MCF 10A (cell line): ENCODE measurements around the gene MIER2. TPM values are rescaled to one million over a fixed set of nuclear protein-coding genes. Genes with fewer than 3 reads are reported as not detected.

Experiments
- BruUV-seq: library from RNA; stranded (reverse); fragments of 400-500 nt; replicated peaks from 2 replicates; lab custom pipeline; 2021; lab: Mats Ljungman, UMichigan
- CTCF ChIA-PET: fragments of 300-600 bp; sonication (Branson Sonifier 250); formaldehyde crosslinking; extraction: SDS; loops from one replicate; lab custom pipeline; 2021; ENCODE audit warnings: antibody characterized with exemption, inconsistent platforms; lab: Yijun Ruan, JAX
- POLR2A ChIA-PET: fragments of 300-600, 350-650 bp; sonication (Branson Sonifier 250); formaldehyde crosslinking; extraction: SDS; loops from one replicate; lab custom pipeline; 2020; ENCODE audit warnings: antibody characterized with exemption, inconsistent platforms; lab: Yijun Ruan, JAX
- DNase-seq: peaks from one replicate; pipeline ENCODE4 v3.0.0-alpha.2; 2018; ENCODE audit not compliant: unreplicated experiment
- H3K27ac Mint-ChIP-seq: one replicate; pipeline ENCODE4 v1.8.0; 2022; ENCODE audit warnings: mild to moderate bottlenecking, low read depth, mixed read lengths; ENCODE audit not compliant: unreplicated experiment
- H3K27me3 Mint-ChIP-seq: one replicate; pipeline ENCODE4 v1.8.0; 2022; ENCODE audit warnings: mixed read lengths; ENCODE audit not compliant: insufficient read depth, unreplicated experiment
- H3K36me3 Mint-ChIP-seq: one replicate; pipeline ENCODE4 v1.8.0; 2022; ENCODE audit warnings: mild to moderate bottlenecking, moderate library complexity, mixed read lengths; ENCODE audit not compliant: insufficient read depth, unreplicated experiment
- H3K4me1 Mint-ChIP-seq: one replicate; pipeline ENCODE4 v1.8.0; 2022; ENCODE audit warnings: mixed read lengths; ENCODE audit not compliant: insufficient read depth, unreplicated experiment
- H3K4me3 Mint-ChIP-seq: one replicate; pipeline ENCODE4 v1.8.0; 2022; ENCODE audit warnings: mild to moderate bottlenecking, moderate library complexity, mixed read lengths; ENCODE audit not compliant: unreplicated experiment
- H3K9me3 Mint-ChIP-seq: one replicate; pipeline ENCODE4 v1.8.0; 2022; ENCODE audit warnings: mixed read lengths; ENCODE audit not compliant: unreplicated experiment
- CTCF ChIP-seq: fragments of 200-600 bp; IDR thresholded peaks from one replicate; pipeline ENCODE4 v1.8.0; 2022; ENCODE audit warnings: antibody characterized with exemption, mild to moderate bottlenecking; ENCODE audit not compliant: unreplicated experiment
- intact Hi-C: fragments of 100-400 bp; cut with micrococcal nuclease; formaldehyde crosslinking; loops from 2 replicates; pipeline ENCODE4 v1.14.1; 2022
- total RNA-seq: library from RNA; stranded (reverse); gene quantifications from 2 replicates; pipeline ENCODE4 v1.2.3, GENCODE V29; 2022

Gene MIER2
- total RNA-seq, 1 experiment from 2014 or later: 24.2 TPM

- Mint-ChIP-seq H3K4me3 (no peak overlapping the region), H3K27ac (no peak overlapping the region), H3K9me3 (peaks cover 7% of the 10 kb centered on the region), H3K4me1 (no peaks in the 10 kb centered on the region), H3K36me3 (peaks cover 53% of the 10 kb centered on the region), H3K27me3 (no peaks in the 10 kb centered on the region)
- DNase-seq: no peak
- intact Hi-C loops: no loop called here
- no peak for TF ChIP-seq CTCF
- ChIA-PET POLR2A (no interaction called here), CTCF (interaction anchor here (0.6 to 0.7 kb wide), 2 partner anchors 47 to 196 kb away, joined by 3 read pairs; no protein-coding TSS in a partner anchor)
- BruUV-seq: no TSS peak
Observed at GRCh38 chr19:313988-314815, 30.4 kb downstream of the MIER2 start.

GRCh38 chr19:313169-313987 lies 31.2 kb downstream of the MIER2 start:
- Mint-ChIP-seq H3K27ac (no peak overlapping the region), H3K4me3 (no peak overlapping the region), H3K27me3 (no peaks in the 10 kb centered on the region), H3K36me3 (peaks cover 50% of the 10 kb centered on the region), H3K9me3 (peaks cover 7% of the 10 kb centered on the region), H3K4me1 (no peaks in the 10 kb centered on the region)
- ChIA-PET CTCF (interaction anchor here (0.6 kb wide), 1 partner anchor 47 kb away, joined by 3 read pairs; no protein-coding TSS in a partner anchor), POLR2A (no interaction called here)
- TF ChIP-seq CTCF: no peak
- intact Hi-C loops: no loop called here
- DNase-seq: no peak
- no TSS peak for BruUV-seq

GRCh38 chr19:311813-312261 lies 32.8 kb downstream of the MIER2 start:
- TF ChIP-seq CTCF: no peak
- Mint-ChIP-seq H3K27ac (no peak overlapping the region), H3K27me3 (no peaks in the 10 kb centered on the region), H3K4me3 (no peak overlapping the region), H3K9me3 (peaks cover 7% of the 10 kb centered on the region), H3K4me1 (no peaks in the 10 kb centered on the region), H3K36me3 (peaks cover 47% of the 10 kb centered on the region)
- POLR2A ChIA-PET: no interaction called here
- DNase-seq: no peak
- BruUV-seq: no TSS peak
- intact Hi-C loops: no loop called here
- CTCF ChIA-PET: no interaction called here
